Fibroblast of skin of scalp (primary cell): Measurements from ENCODE around the gene VCAM1.

Source experiments
- DNase-seq: peaks from one replicate; pipeline ENCODE4 v3.0.0-alpha.2; 2013

VCAM1 gene

DNA sequence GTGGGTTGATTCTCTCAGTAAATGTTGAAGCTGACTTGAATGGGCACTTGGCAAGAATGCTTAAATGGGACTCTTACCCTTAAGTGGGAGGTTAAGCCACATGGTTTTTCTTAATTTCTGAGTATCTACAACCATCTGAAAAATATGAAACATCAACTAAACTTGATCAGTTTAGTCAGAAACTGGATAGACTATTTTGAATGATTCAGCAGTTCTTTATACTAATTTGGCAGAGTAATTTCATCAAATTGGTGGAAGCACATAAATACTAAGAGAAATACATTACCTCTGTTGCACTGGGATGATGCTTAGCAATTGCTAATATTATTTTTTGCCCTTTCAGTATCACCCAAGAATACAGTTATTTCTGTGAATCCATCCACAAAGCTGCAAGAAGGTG is 4.7 kb downstream of the VCAM1 start:
- DNase-seq: no peak

DNA sequence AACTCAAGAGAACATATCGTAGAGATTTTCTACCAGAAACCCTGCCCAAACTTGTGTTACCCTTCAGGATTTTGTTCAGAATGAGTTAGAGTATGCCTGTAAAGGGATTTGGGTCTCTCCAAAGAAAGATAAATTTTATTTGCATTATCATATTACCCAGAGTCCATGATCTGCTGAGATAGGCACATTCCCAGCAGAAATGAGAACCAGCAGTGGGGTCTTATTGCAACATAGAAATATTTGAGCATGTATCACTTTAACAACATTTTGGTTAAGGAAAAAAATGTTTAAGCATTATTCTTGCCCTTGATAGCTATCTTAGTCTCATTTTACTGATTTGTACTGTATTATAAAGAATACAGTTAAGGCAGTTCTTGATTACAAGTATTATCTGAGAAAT is 10.6 kb downstream of the VCAM1 start:
- peak; percentile 81 for DNase-seq

DNA sequence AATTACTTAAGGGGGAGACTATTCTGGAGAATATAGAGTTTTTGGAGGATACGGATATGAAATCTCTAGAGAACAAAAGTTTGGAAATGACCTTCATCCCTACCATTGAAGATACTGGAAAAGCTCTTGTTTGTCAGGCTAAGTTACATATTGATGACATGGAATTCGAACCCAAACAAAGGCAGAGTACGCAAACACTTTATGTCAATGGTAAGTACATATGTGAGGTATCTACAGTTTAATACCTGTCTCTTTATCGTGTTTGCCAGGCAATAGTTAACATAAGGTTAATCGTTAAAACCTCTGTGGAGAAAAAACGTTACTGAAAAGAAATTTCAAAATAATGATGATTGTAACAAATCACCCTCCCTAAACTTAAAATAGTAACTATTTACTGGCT is 11.8 kb downstream of the VCAM1 start:
- no peak for DNase-seq

DNA sequence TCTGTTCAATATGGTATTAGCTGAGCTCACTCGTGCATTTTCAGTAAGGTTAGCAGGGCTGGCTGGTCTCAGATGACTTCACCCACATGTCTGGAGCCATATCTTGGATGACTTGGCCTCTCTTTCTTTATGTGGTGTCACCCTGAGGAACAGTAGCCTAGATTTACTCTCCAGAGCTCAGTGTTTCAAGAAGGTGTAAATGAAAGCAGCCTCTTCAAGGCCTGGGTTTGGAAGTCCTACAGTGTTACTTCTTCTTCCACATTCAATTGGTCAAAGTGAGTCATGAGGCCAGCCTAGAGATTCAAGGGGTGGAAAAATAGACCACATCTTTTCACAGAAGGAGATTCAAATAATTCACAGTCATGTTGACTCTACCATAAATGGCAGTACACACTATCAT is 12.2 kb downstream of the VCAM1 start:
- no peak for DNase-seq

DNA sequence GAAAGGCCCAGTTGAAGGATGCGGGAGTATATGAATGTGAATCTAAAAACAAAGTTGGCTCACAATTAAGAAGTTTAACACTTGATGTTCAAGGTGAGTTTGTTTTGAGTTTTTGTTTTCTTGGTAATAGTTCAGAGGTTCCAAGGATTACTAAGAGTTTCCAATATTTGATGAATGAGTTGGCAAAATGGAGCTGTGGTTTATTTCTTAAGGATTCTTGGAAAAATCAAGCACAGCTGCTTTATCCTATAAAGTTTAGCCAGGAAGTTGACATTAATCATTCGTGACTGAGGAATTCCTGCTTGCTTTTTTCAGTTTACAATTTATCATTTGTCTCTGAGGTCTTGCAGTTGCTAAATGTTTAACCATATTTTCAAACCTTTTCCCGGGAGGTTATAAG is 15.1 kb downstream of the VCAM1 start:
- DNase-seq: peak; percentile 91

DNA sequence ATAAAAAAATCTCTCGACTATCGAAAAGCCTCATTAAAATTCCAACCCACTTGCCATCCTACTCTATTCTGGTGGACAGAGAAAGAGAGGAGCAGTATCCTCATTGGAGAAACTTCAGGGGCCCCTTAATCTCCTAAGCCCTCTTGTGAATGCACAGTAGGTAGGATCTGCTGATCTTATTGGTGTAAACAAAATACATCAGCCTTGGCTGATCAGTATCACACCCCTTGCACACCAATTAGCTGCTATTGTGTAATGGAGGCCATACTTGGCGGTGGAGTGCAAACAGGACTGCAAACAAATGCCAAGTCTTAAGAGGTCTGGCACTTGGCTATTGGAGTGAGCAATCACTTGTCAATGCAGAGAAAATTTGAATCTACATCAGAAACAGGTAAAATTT is 15.7 kb downstream of the VCAM1 start:
- DNase-seq: no peak

DNA sequence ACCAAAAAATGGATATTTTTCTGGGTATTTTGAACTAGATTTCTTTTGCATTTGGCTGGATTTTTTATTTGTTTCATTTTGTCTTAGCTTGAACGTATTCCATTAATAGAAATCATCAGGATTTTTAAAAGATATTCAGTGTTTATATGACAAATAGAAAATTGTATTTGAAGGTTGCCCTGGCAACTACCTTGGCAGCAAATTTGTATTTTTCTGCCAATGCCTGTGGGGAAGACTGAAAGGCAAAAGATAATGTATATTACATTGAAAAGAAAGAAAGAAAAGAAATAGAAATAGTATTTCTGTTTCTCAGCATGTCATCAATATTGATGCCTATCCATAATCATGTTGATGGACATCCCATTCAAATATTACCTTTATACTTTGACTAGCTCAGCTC is 16.8 kb downstream of the VCAM1 start:
- DNase-seq: peak; percentile 45

DNA sequence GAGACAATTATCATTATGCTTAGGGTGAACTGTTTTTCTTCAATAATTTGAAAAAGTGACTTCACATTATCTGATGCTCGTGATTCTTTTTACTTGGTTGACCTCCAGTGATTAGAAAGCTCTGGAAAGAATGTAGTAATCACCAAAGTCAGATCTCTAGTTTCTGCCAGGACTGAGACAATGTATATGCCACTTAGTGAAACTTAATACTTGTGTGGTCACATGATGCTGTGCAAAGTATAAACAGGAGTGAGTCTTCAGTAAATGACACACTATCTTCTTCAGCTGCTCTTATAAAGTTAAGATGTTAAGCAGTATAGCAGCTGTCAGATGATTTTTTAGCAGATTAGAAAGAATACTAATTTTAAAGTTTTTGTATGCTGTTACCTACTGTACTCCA is 17.2 kb downstream of the VCAM1 start:
- DNase-seq: peak; percentile 51

DNA sequence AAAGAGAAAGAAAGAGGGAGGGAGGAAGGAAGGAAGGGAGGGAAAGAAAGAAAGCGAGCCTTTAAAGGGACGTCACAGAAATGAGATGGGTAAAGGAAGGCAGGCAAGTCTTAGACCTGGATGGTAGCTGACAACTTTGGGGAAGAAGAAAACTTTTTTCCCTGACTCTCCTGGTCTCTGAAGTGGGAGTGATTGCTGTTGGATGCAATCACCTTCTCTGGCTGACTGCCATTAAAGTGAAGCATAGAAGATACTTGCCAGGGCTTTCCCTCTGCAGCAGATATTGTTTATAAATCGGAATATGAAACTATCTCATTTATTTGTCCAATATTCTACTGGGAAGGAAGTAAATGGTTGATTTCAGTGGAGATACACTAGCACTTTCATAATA is 27.0 kb downstream of the VCAM1 start:
- no peak for DNase-seq

DNA sequence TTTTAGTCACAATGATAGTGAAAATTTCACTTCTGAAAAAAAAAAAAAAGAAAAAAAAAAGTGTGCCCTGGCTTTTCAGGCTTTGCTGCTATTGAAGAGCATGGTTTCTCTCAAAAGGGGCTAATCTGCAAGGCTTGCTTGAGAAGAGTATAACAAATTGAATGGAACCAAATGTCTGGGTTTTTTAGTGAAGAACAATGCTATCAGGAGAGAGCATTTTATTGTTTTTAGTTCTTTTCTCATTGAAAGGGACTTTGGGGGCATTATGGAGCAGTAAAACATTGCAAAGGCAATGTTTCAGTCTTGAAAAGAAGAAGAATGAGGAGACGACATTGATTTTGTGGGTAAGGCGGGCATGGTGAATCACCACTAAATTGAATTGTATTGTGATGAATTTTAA is 28.2 kb downstream of the VCAM1 start:
- DNase-seq: no peak

DNA sequence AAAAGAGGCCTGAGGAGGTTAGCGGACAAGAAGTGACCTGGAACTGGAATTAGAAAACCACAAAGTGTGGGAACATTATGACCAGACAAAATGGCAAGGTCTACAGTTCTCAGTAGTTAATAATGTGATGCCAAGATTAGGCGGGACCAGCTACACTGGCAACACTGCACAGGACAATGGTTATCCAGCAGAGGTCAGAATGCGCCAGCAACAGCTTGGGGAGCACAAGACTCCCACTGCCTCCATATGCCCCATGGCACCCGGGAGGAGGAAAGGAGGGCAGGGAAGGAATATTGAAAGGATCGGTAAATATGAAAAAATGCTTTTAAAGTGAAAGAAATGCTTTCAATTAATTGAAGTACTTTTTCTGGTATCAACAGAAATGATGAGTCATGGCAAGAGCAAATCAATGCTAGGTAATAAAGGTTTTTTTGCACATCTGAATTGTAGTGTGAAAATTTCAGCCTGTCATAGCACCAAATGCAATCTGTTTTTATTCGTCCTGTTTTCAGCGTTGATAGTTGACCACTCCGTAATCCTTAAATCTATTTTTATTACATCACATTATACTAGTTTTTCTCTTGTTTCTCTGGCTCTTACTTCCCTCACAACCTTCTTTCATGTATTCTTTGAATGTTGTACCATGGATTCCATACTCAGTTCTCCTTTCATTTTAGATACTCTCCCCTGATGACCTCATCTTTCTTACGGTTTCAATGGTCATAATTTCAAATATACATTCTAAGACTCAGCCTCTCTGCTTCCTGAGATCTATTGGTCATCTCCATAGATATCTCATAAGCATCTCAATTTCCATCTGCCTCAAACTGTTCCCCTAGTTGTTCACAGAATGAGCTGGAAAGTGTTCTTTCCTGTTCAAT is 30.7 kb downstream of the VCAM1 start:
- no peak for DNase-seq

DNA sequence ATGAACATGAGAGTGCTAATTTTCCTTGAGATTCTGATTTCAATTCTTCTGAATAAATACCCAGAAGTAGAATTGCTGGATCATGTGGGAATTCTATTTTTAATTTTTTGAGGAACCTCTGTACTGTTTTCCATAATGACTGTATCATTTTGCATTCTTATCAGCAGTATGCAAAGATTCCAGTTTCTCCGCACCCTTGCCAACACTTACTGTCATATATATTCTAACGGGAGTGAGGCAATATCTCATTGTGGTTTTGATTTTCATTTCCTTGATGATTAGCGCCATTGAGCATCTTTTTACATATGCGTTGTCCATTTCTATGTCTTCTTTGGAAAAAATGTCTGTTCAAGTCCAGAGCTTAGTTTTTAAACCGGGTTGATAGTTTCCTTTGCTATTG is 33.2 kb downstream of the VCAM1 start:
- no peak for DNase-seq

DNA sequence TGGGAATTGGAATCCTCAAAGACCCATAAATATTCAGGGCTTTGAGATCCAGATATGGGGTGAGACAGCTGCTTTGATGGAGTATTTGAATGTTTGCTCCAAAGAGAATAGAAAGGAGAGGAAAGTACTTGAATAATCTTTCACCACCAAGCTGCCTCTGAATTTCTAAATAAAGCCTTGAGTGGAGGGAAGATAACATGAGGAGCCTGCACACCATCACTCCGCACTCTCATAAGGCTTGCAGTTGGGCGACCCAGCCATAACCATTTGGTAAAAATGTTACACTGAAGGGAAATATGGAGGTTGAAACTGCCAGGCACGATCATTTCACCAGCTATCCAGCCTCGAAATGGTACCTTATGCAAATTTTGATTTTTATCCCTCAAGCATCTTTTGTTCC is 38.4 kb downstream of the VCAM1 start:
- DNase-seq: no peak

DNA sequence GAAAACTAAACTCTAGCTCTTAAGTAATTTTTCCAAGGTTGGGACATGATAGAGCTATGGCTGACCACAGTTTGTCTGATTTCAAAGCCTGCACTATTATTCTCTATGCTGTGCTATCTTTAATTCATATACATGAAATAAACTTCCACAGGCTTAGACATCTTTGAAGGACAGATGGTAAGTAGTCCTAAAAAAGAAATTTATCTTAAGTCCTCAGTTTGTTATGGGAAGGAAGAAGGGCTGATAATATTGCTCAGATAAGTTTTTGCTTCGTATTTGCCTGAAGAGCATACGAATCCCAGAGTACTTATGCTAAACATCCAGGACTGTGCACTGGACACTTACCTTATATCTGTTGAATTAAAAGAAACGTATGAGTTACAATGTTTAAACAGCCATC is 39.6 kb downstream of the VCAM1 start:
- DNase-seq: no peak

DNA sequence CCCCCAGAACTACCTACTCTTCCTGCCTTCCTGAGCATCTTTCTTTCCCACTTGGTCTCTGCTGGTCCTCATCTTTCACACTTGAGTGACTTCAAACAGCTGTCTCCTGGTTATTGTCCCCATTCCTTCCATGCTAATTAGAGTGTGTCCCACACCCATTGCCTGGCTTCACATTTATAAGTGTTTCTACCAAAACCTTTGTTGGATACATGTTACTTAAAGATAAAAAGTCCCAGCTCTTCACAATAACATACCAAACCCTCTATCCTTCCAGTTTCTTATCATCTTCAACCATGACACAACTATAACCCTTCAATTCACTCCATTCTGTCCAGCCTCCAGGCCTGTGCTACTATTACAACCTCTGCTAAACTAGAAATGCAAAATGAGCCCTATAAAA is 41.0 kb downstream of the VCAM1 start:
- no peak for DNase-seq

DNA sequence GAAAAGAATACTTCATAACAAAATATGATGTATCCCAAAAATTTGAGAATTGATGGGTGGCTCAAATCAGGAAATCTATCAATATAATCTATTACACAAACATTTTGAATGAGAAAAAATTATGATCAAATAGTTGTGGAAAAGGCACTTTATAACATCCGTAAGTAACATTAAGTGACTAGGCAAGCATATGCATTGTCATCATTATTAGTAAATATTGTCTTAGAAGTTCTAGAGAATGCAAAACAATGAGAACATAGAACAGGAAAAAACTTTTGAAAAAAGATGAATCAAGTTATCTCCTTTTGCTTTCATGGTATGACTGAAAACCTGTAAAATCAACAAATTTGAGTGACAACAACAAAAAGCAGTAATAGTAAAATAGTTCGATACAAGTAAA is 42.9 kb downstream of the VCAM1 start:
- no peak for DNase-seq

DNA sequence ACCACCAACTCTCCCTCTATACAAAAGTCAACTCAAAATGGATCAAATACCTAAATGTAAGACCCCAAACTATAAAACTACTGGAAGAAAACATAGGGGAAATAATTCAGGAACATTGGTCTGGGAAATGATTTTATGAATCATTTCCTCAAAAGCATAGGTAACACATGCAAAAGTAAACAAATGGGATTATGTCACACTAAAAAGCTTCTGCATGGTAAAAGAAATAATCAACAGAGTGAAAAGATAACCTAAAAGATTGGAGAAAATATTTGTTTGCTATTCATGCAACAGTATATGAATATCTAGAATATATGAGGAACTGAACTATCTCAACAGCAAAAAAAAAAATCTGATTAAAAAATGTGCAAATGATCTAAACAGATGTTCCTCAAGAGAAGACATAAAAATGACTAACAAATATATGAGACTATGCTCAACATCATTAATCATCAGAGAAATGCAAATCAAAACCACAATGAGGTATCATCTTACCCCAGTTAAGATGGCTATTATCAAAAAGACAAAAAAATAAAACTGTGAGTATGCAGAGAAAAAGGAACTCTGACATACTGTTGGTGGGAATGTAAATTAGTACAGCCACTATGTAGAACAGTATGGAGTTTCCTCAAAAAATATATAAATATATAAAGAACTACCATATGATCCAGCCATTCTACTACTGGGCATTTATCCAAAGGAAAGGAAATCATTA is 47.8 kb downstream of the VCAM1 start:
- DNase-seq: peak; percentile 46

DNA sequence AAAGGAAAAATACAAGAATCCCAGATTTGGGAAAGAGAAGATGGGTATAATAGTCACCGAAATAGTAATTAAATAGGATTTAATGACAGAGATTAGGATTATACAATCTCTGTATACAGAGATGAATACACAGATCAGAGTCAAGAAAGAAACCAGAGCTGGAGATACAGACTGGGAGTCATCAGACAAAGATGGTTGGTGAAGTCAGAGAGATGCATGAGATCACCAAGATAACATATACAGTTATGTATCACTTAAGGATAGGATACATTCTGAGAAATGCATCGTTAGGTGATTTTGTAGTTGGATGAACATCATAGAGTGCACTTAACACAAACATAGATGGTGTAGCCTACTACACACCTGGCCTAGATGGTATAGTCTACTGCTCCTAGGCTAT is 49.8 kb downstream of the VCAM1 start:
- no peak for DNase-seq

DNA sequence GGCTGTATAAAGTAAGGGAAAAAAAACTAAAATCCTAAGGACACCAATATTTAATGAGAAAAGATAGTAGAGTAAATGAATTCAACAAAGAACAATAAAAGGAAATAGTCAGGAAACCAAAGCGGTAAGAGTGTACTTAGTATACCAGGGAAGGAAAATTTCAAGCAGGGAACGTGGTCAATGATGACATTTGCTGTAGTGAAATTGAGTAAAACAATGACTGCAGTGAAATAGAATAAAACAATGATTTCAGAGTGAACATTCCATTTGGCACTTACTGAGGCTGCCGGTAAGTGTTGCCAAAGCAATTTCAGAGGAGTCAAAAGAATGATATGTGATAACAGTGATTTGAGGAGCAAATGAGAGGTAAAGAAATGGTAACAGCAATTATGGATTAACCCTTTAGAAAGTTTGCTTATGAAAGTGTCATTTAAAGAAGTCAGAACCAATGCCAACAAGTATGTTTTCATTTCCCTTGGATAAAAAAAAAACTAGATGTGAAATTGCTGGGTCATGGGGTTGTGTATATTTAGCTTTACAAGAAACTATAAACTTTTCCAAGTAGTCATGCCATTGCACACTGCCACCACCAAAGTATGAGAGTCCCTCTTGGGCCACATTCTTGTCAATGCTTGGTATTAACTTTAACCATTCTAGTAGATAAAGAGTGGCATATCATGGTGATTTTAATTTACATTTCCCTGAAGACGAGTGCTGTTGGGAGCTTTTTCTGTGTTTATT is 50.5 kb downstream of the VCAM1 start:
- DNase-seq: peak; percentile 10

DNA sequence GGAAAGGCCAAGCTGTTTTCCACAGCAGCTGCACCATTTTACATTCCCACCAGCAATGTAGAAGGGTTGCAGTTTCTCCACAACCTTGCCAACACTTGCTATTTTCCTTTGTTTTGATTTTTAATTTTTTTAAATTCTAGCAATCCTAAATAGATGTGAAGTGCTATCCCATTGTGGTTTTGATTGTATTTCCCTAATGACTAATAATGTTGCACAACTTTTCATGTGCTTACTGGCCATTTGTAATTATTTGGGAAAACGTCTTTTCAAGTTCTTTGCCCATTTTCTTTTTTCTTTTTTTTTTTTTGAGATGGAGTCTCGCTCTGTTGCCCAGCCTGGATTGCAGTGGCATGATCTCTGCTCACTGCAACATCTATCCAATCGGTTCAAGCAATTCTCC is 53.9 kb downstream of the VCAM1 start:
- DNase-seq: no peak

DNA sequence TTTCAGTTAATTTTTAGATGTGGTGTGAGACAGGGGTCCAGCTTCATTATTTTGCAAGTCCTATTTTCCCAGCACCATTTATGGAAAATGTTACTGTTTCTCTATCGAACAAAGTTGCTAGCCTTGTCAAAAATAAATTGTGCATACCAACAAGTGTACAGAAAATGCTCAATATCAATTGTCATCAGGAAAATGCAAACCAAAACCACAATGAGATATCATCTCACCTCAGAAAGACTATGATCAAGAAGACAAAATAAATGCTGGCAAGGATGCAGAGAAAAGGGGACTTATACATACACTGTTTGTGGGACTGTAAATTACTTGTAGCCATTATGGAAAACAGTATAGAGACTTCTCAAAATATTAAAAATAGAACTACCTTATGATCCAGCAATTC is 54.8 kb downstream of the VCAM1 start:
- DNase-seq: no peak

DNA sequence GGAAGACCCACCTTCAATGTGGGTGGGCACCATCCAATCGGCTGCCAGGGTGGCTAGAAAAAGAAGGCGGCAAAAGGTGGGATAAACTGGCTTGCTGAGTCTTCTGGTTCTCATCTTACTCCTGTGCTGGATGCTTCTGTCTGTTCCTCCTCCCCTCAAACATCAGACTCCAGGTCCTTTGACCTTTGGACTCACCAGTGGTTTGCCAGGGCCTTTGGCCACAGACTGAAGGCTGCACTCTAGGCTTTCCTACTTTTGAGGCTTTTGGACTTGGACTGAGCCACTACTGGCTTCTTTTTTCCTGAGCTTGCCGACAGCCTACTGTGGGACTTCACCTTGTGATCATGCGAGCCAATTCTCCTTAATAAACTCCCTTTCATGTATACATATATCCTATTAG is 55.9 kb downstream of the VCAM1 start:
- DNase-seq: no peak

DNA sequence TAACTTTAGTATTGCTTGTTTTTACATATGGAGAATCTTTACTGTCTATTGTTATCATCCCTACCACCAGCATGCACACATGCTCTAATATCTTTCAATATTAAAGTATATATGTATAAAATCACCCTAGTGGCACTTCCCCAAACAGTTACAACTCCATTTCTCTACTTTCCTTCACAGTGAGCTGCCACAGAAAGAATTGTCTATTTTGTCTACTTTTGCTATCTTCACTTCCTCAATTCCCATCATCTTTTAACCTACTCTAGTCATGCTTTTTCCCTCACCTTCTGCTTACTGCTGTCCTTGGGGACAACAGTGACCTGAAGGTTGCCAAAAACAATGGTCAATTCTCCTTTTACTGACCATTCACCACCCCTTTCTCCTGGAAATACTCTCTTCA is 59.2 kb downstream of the VCAM1 start:
- no peak for DNase-seq

DNA sequence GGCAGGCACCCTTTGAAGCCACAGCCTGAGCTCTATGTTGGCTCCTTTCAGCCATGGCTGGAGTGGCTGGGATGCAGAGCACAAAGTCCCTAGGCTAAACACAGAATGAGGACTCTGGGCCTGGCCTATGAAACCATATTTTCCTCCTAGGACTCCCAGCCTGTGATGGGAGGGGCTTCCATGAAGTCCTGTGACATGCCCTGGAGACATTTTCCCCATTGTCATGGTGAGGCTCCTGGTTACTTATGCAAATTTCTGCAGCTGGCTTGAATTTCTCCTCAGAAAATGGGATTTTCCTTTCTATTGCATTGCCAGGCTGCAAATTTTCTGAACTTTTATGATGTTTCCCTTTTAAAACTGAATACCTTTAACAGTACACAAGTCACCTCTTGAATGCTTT is 61.3 kb downstream of the VCAM1 start:
- no peak for DNase-seq
